Measurements from ENCODE around the gene ICAM5.
A peak's percentile ranks its signal among the peaks of the same experiment; 100 is the strongest.
"Not testable (repeated sequence)": the region's sequence is repeated elsewhere in the genome, so short reads cannot be mapped to it uniquely, and the experiment has no call there.

Gene ICAM5

GRCh38 chr19:10289836-10290356, at the start of gene ICAM5:
ICAM5 (plus strand) TSS chr19:10289952; CDS start chr19:10290044, 92 bp downstream.
- peak; percentile 86 for DNase-seq

GRCh38 chr19:10241826-10242449, 47.8 kb upstream of the ICAM5 start:
- DNase-seq, result not testable (repeated sequence)

- no peak for DNase-seq
Observed at GRCh38 chr19:10243606-10244005, 46.1 kb upstream of the ICAM5 start.

GRCh38 chr19:10245189-10245939, 44.4 kb upstream of the ICAM5 start:
- DNase-seq, result no peak

- DNase-seq, result no peak
Observed at GRCh38 chr19:10246511-10246910, 43.2 kb upstream of the ICAM5 start.

GRCh38 chr19:10251792-10252694, 37.7 kb upstream of the ICAM5 start, which contains the start of gene MRPL4:
MRPL4 (plus strand) TSS chr19:10252214; CDS start chr19:10252254, 40 bp downstream.
- peak; percentile 100 for DNase-seq

- DNase-seq, result no peak
Observed at GRCh38 chr19:10252707-10253106, 37.0 kb upstream of the ICAM5 start.

GRCh38 chr19:10254244-10254643, 35.5 kb upstream of the ICAM5 start:
- DNase-seq, result no peak

GRCh38 chr19:10255358-10255757, 34.4 kb upstream of the ICAM5 start:
- no peak for DNase-seq

GRCh38 chr19:10256551-10256950, 33.2 kb upstream of the ICAM5 start:
- DNase-seq, result no peak

GRCh38 chr19:10256970-10257615, 32.7 kb upstream of the ICAM5 start:
- no peak for DNase-seq

- DNase-seq, result no peak
Observed at GRCh38 chr19:10258080-10258710, 31.6 kb upstream of the ICAM5 start.

GRCh38 chr19:10259162-10259905, 30.4 kb upstream of the ICAM5 start:
- peak; percentile 96 for DNase-seq

GRCh38 chr19:10260141-10260584, 29.6 kb upstream of the ICAM5 start:
- peak; percentile 28 for DNase-seq

GRCh38 chr19:10262771-10263170, 27.0 kb upstream of the ICAM5 start:
- no peak for DNase-seq

- DNase-seq, result peak; percentile 54
Observed at GRCh38 chr19:10266706-10267105, 23.0 kb upstream of the ICAM5 start.

- DNase-seq, result no peak
Observed at GRCh38 chr19:10268071-10268470, 21.7 kb upstream of the ICAM5 start.

- DNase-seq, result peak; percentile 87
Observed at GRCh38 chr19:10269333-10270179, 20.2 kb upstream of the ICAM5 start.

GRCh38 chr19:10270180-10270615, 19.6 kb upstream of the ICAM5 start:
- peak; percentile 78 for DNase-seq
